Measurements from ENCODE around the gene DUSP2. TPM values are rescaled to one million over a fixed set of nuclear protein-coding genes. Genes with fewer than 3 reads are reported as not detected.

The DUSP2 gene
- total RNA-seq, 1 experiment from 2014 or later: 4.9 TPM

DNA sequence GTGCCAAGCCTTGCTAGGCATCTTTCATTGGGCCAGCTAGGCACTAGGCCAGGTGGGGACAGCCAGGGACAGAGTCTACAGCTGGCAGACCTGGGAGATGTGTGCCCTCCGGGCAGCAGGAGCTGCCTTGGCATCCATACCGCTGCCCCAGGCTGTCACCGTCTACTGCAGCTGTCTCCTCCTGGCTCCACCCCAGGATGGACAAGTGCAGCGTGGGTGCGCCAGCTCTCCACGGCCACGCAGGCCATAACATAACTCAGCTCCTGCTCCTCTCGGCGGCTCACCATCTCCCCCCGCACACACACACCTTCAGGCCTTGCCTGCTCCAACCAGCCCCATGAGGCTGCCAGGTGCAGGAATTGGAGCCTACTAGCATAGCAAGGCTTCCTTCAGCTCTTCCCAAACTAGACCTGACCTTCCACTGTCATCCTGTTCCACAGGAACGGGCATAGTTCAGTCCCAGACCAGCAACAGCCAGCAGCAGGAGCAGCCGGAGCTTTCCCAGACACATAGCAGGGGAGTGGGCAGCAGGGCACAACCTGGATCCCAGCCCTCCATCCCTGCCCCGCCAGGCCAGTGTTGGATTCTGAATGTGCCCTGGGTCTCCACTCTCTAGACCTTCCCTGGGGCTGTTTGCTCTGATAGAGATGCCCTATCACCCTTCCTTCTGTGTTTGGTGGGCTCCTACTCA, 26.4 kb downstream of the DUSP2 start:
- ATAC-seq (no peak), DNase-seq (ENCODE audit: low read depth, low spot score) (no peak)
- ChIA-PET POLR2A (no interaction called here), CTCF (interaction anchor here (3.0 kb wide), 1 partner anchor 97 kb away, joined by 11 read pairs; no protein-coding TSS in a partner anchor)
- H3K27me3 ChIP-seq (ENCODE audit: control insufficient read depth, insufficient read depth, low read length): no peaks in the 10 kb centered on the region; the same call in 1 of the 2 replicates
- no peak overlapping the region for H3K4me3 ChIP-seq (ENCODE audit: low read depth in 2 of 2, low read length in 2 of 2)
- no peaks in the 10 kb centered on the region for H3K36me3 ChIP-seq (ENCODE audit: control insufficient read depth, insufficient read depth, low read length)
- H3K27ac ChIP-seq (ENCODE audit: low read length): no peak overlapping the region
- TF ChIP-seq SIN3A (IDR thresholded peaks at IDR 0.05; ENCODE audit: borderline replicate concordance, insufficient read depth, low read depth, low read length): no peak
- TF ChIP-seq POLR2AphosphoS5 (IDR thresholded peaks at IDR 0.05; ENCODE audit: low read depth, low read length): no peak
- TF ChIP-seq, protein P1, sequence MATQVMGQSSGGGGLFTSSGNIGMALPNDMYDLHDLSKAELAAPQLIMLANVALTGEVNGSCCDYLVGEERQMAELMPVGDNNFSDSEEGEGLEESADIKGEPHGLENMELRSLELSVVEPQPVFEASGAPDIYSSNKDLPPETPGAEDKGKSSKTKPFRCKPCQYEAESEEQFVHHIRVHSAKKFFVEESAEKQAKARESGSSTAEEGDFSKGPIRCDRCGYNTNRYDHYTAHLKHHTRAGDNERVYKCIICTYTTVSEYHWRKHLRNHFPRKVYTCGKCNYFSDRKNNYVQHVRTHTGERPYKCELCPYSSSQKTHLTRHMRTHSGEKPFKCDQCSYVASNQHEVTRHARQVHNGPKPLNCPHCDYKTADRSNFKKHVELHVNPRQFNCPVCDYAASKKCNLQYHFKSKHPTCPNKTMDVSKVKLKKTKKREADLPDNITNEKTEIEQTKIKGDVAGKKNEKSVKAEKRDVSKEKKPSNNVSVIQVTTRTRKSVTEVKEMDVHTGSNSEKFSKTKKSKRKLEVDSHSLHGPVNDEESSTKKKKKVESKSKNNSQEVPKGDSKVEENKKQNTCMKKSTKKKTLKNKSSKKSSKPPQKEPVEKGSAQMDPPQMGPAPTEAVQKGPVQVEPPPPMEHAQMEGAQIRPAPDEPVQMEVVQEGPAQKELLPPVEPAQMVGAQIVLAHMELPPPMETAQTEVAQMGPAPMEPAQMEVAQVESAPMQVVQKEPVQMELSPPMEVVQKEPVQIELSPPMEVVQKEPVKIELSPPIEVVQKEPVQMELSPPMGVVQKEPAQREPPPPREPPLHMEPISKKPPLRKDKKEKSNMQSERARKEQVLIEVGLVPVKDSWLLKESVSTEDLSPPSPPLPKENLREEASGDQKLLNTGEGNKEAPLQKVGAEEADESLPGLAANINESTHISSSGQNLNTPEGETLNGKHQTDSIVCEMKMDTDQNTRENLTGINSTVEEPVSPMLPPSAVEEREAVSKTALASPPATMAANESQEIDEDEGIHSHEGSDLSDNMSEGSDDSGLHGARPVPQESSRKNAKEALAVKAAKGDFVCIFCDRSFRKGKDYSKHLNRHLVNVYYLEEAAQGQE (IDR thresholded peaks at IDR 0.05; ENCODE audit: insufficient read depth in 1 of 2, low read depth in 2 of 2, low read length in 1 of 2): no peak
- TF ChIP-seq, protein P2, sequence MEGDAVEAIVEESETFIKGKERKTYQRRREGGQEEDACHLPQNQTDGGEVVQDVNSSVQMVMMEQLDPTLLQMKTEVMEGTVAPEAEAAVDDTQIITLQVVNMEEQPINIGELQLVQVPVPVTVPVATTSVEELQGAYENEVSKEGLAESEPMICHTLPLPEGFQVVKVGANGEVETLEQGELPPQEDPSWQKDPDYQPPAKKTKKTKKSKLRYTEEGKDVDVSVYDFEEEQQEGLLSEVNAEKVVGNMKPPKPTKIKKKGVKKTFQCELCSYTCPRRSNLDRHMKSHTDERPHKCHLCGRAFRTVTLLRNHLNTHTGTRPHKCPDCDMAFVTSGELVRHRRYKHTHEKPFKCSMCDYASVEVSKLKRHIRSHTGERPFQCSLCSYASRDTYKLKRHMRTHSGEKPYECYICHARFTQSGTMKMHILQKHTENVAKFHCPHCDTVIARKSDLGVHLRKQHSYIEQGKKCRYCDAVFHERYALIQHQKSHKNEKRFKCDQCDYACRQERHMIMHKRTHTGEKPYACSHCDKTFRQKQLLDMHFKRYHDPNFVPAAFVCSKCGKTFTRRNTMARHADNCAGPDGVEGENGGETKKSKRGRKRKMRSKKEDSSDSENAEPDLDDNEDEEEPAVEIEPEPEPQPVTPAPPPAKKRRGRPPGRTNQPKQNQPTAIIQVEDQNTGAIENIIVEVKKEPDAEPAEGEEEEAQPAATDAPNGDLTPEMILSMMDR (IDR thresholded peaks at IDR 0.05): no peak
- no peak for TF ChIP-seq TCF7L2 (IDR thresholded peaks at IDR 0.05; ENCODE audit: low read depth, low read length)
- BruUV-seq (replicated peaks): no TSS peak
- H3K9me3 ChIP-seq (ENCODE audit: control insufficient read depth, insufficient read depth, low read depth, low read length): no peaks in the 10 kb centered on the region
- in situ Hi-C loops (cut with HindIII; ENCODE audit: low pct_unique_long_range_greater_than_20kb, low sequenced_read_pairs) (no loop called here), intact Hi-C loops (cut with micrococcal nuclease; ENCODE audit: unreplicated experiment) (no loop called here)
- H3K4me1 ChIP-seq (ENCODE audit: control insufficient read depth, insufficient read depth, low read length): no peaks in the 10 kb centered on the region

DNA sequence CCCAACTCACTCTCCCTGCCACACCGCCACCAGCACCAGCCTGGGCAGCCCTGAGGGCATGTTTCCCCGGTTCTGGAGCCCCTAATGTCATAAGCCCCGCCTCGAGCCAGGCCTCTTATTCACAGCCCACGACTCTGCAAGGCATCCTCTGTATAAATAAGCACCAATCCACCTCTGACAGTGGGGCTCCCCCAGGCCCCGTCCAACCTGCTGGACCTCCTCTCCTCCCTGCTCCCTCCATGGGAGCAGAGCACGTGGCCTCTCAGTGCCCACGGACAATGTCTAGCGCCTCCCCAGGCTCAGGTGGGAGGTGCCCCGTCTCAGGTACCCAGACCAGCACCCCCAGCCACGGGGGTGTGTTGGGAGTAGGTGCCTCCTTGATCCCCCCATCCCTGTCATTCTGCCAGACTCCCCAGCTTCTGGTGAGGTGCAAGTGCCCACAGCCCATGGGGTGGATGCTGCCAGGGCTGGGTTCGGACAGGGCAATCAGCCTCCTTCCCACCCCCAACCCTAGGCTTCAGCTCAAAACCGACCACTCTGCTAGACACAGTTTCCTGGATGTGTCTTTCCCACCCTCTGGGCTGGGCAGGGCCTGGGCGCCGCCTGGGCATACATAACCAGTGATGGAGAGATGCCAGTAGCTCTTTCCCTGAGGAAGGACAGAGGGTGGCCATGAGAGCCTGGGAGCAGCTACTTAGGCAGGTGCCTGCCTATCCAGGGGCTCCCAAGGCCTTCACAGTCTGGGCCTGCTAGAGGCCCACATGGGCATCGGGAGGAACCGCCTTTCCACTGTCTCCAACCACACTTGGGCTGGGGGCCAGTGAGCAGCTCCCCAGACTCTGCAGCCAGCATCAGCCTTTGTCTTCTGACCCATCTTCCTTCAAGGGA, 27.3 kb downstream of the DUSP2 start:
- POLR2A ChIA-PET: no interaction called here

More for the DNA sequence above, 27.3 kb downstream of the DUSP2 start:
- H3K4me3 ChIP-seq (ENCODE audit: low read depth in 2 of 2, low read length in 2 of 2): no peak overlapping the region
- H3K9me3 ChIP-seq (ENCODE audit: control insufficient read depth, insufficient read depth, low read depth, low read length): no peaks in the 10 kb centered on the region
- CTCF ChIA-PET: interaction anchor here (3.0 kb wide), 1 partner anchor 96 kb away, joined by 11 read pairs; no protein-coding TSS in a partner anchor
- no peaks in the 10 kb centered on the region for H3K36me3 ChIP-seq (ENCODE audit: control insufficient read depth, insufficient read depth, low read length)
- TF ChIP-seq, protein P2 (IDR thresholded peaks at IDR 0.05): no peak
- TF ChIP-seq, protein P1 (IDR thresholded peaks at IDR 0.05; ENCODE audit: insufficient read depth in 1 of 2, low read depth in 2 of 2, low read length in 1 of 2): no peak
- TF ChIP-seq POLR2AphosphoS5 (IDR thresholded peaks at IDR 0.05; ENCODE audit: low read depth, low read length): no peak
- no peak for TF ChIP-seq TCF7L2 (IDR thresholded peaks at IDR 0.05; ENCODE audit: low read depth, low read length)
- no peak for TF ChIP-seq SIN3A (IDR thresholded peaks at IDR 0.05; ENCODE audit: borderline replicate concordance, insufficient read depth, low read depth, low read length)
- H3K27ac ChIP-seq (ENCODE audit: low read length): no peak overlapping the region
- no TSS peak for BruUV-seq (replicated peaks)
- in situ Hi-C loops (cut with HindIII; ENCODE audit: low pct_unique_long_range_greater_than_20kb, low sequenced_read_pairs) (no loop called here), intact Hi-C loops (cut with micrococcal nuclease; ENCODE audit: unreplicated experiment) (no loop called here)
- H3K27me3 ChIP-seq (ENCODE audit: control insufficient read depth, insufficient read depth, low read length): no peaks in the 10 kb centered on the region; the same call in 1 of the 2 replicates
- H3K4me1 ChIP-seq (ENCODE audit: control insufficient read depth, insufficient read depth, low read length): no peaks in the 10 kb centered on the region
- ATAC-seq (0 out of 2 replicates have a peak, but pooled peaks have one; percentile 12), DNase-seq (ENCODE audit: low read depth, low spot score) (no peak)

All from Panc1 (cell line).